ENCODE data around the gene ARFRP1. TPM values are rescaled to one million over a fixed set of nuclear protein-coding genes. Genes with fewer than 3 reads are reported as not detected.

ARFRP1 gene
- total RNA-seq, 1 donor from 2014 or later: 55.5 TPM

DNA sequence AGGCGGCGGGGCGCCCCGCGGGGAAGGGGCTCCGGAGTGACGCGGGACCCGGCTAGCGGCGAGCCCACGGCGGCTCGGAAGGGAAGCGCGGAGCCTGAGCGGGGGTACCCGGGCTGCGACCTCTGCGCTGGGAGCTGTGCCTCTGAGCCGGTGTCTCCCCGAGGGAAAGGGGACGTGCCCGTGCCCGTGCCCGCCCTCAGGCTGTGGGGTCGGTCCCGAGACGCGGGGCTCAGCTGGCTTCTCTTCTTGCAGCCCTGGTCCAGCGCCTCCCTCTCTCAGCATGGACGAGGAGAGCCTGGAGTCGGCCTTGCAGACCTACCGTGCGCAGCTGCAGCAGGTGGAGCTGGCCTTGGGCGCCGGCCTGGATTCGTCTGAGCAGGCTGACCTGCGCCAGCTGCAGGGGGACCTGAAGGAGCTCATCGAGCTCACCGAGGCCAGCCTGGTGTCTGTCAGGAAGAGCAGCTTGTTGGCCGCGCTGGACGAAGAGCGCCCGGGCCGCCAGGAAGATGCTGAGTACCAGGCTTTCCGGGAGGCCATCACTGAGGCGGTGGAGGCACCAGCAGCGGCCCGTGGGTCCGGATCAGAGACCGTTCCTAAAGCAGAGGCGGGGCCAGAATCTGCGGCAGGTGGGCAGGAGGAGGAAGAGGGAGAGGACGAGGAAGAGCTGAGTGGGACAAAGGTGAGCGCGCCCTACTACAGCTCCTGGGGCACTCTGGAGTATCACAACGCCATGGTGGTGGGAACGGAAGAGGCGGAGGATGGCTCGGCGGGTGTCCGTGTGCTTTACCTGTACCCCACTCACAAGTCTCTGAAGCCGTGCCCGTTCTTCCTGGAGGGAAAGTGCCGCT lies 749 bp upstream of the ARFRP1 start:
- peak overlapping the region; percentile 77 for H3K4me3 ChIP-seq (ENCODE audit: low read depth, low read length)
- no peaks in the 10 kb centered on the region for H3K27me3 ChIP-seq (ENCODE audit: control insufficient read depth, insufficient read depth, low read length)
- DNase-seq (ENCODE audit: low read depth): no peak
- FAIRE-seq: no peak
- H3K36me3 ChIP-seq (ENCODE audit: control insufficient read depth, insufficient read depth, low read length): peaks cover 32% of the 10 kb centered on the region
- TF ChIP-seq, protein P1, sequence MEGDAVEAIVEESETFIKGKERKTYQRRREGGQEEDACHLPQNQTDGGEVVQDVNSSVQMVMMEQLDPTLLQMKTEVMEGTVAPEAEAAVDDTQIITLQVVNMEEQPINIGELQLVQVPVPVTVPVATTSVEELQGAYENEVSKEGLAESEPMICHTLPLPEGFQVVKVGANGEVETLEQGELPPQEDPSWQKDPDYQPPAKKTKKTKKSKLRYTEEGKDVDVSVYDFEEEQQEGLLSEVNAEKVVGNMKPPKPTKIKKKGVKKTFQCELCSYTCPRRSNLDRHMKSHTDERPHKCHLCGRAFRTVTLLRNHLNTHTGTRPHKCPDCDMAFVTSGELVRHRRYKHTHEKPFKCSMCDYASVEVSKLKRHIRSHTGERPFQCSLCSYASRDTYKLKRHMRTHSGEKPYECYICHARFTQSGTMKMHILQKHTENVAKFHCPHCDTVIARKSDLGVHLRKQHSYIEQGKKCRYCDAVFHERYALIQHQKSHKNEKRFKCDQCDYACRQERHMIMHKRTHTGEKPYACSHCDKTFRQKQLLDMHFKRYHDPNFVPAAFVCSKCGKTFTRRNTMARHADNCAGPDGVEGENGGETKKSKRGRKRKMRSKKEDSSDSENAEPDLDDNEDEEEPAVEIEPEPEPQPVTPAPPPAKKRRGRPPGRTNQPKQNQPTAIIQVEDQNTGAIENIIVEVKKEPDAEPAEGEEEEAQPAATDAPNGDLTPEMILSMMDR (IDR thresholded peaks at IDR 0.05; ENCODE audit: insufficient read depth, low read length, severe bottlenecking): no peak

DNA sequence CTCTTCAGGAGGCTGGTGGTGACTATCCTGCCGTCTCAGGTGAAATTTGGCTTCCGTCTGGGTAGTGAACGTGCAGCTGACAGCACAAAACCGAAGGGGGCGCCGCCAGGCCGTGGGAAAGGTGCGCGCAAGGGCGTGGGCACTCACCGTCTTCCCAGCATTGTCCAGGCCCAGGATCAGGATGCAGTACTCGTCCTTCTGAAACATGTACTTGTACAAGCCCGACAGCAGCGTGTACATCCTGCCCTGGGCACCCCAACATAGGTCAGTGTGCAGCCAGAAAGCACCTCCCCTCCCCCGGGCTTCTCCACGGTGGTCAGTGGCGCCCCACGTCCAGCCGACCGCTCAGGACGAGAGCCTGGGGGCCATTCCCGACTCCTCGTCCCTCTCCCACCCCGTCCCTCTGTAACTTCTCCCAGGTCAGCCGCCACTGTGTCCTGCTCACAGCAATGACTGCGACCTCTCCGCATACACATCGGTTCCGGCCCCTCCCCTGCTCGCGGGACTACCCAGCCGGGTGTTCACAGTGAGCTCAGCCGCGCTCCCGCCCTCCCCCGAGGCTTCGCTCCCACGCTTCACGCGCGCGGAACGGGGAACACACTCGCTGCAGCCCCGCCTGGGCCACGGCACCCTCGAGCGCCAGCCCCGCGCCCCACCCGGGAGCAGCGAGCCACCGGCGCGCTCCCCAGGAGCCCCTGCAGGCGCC lies 771 bp downstream of the ARFRP1 start:
- no peak for FAIRE-seq
- H3K36me3 ChIP-seq (ENCODE audit: control insufficient read depth, insufficient read depth, low read length): peaks cover 29% of the 10 kb centered on the region
- peak; percentile 55 for DNase-seq (ENCODE audit: low read depth)

GRCh38 chr20:63706027-63706695 lies 1.6 kb downstream of the ARFRP1 start:
- FAIRE-seq (no peak), DNase-seq (ENCODE audit: low read depth) (no peak)
- no peak overlapping the region for H3K4me3 ChIP-seq (ENCODE audit: low read depth, low read length)
- TF ChIP-seq, protein P1 (IDR thresholded peaks at IDR 0.05; ENCODE audit: insufficient read depth, low read length, severe bottlenecking): no peak
- peaks cover 26% of the 10 kb centered on the region for H3K36me3 ChIP-seq (ENCODE audit: control insufficient read depth, insufficient read depth, low read length)
- no peaks in the 10 kb centered on the region for H3K27me3 ChIP-seq (ENCODE audit: control insufficient read depth, insufficient read depth, low read length)

More for the DNA sequence above, 771 bp downstream of the ARFRP1 start:
- Histone ChIP-seq H3K27me3 (ENCODE audit: control insufficient read depth, insufficient read depth, low read length) (no peaks in the 10 kb centered on the region), H3K4me3 (ENCODE audit: low read depth, low read length) (peak overlapping the region; percentile 77)
- TF ChIP-seq, protein P1 (IDR thresholded peaks at IDR 0.05; ENCODE audit: insufficient read depth, low read length, severe bottlenecking): peak; percentile 80

DNA sequence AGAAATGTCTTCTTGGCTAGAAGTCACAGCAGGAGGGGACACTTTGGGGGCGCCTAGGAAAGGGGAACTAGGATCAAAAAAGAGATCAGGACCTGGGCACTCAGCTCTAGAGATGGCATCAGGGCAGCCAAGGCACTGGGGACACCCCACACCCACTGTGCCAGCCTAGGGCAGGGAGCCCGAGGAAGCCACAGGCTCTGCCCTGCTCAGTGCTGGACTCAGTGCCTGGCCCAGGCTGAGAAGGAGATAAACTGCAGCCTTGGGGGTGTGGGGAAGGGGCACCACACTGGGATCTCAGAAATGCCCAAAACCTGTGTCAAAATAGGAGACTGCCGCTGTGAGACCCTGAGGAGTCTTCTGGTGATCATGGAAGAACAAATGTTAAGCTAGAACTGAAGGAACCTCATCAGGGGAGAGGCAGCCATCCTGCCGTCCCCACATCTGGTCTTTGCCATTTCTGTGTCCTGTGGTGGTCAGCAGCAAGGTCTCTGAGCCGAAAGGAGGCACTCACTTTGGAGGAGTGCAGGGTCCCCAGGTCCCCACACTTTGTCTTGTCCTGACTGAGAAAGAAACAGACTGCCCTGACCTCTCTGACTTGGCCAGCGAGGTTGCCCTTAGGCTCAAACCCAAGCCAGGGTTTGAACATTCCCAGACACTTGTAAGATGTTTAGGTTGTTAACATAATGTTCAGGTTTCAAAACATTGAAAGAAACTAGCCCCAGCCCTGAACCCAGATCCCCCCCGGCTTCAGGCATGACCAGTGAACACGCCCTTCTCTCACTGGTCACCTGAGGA lies 2.3 kb downstream of the ARFRP1 start:
- no peak overlapping the region for H3K4me3 ChIP-seq (ENCODE audit: low read depth, low read length)
- TF ChIP-seq, protein P1 (IDR thresholded peaks at IDR 0.05; ENCODE audit: insufficient read depth, low read length, severe bottlenecking): no peak
- peaks cover 24% of the 10 kb centered on the region for H3K36me3 ChIP-seq (ENCODE audit: control insufficient read depth, insufficient read depth, low read length)
- FAIRE-seq: no peak
- no peak for DNase-seq (ENCODE audit: low read depth)
- no peaks in the 10 kb centered on the region for H3K27me3 ChIP-seq (ENCODE audit: control insufficient read depth, insufficient read depth, low read length)

GRCh38 chr20:63704749-63705117 lies 3.0 kb downstream of the ARFRP1 start:
- Histone ChIP-seq H3K27me3 (ENCODE audit: control insufficient read depth, insufficient read depth, low read length) (no peaks in the 10 kb centered on the region), H3K36me3 (ENCODE audit: control insufficient read depth, insufficient read depth, low read length) (peaks cover 26% of the 10 kb centered on the region), H3K4me3 (ENCODE audit: low read depth, low read length) (no peak overlapping the region)
- no peak for DNase-seq (ENCODE audit: low read depth)
- no peak for FAIRE-seq
- TF ChIP-seq, protein P1 (IDR thresholded peaks at IDR 0.05; ENCODE audit: insufficient read depth, low read length, severe bottlenecking): no peak
